Lower lobe of right lung (tissue), 2 donors: ENCODE results near the gene PCOLCE2. TPM values are rescaled to one million over a fixed set of nuclear protein-coding genes. Genes with fewer than 3 reads are reported as not detected.
"Not testable (repeated sequence)": the region's sequence is repeated elsewhere in the genome, so short reads cannot be mapped to it uniquely, and the experiment has no call there.

ENCODE experiments used
- ATAC-seq, 2 donors: fragments of 200-7000 bp; cut with Tn5 transposase; one replicate each; pipeline ENCODE4 v1.9.1; 2020 to 2022; ENCODE audit warnings: mild to moderate bottlenecking in 2 of 2, moderate library complexity in 2 of 2
- DNase-seq: peaks from one replicate; pipeline ENCODE4 v3.0.0-alpha.2; 2020
- H3K27ac ChIP-seq: fragments of 200-600 bp; one replicate; pipeline ENCODE4 v1.8.0; 2022
- H3K27me3 ChIP-seq: fragments of 200-600 bp; one replicate; pipeline ENCODE4 v1.8.0; 2022; ENCODE audit warnings: low read depth
- H3K36me3 ChIP-seq: fragments of 200-600 bp; one replicate; pipeline ENCODE4 v1.8.0; 2022; ENCODE audit warnings: mild to moderate bottlenecking
- H3K4me1 ChIP-seq: fragments of 200-600 bp; one replicate; pipeline ENCODE4 v1.8.0; 2022
- H3K4me3 ChIP-seq: fragments of 200-600 bp; one replicate; pipeline ENCODE4 v1.8.0; 2022; ENCODE audit warnings: mild to moderate bottlenecking
- H3K9me3 ChIP-seq: fragments of 200-600 bp; one replicate; pipeline ENCODE4 v1.8.0; 2022
- intact Hi-C: fragments of 100-400 bp; cut with DNase I; formaldehyde crosslinking; loops from one replicate; pipeline ENCODE4 v1.11.0; 2022
- total RNA-seq: library from RNA; stranded (reverse); fragmentation: NEBNext Ultra II Directional; extraction: Animal tissue kit (Norgen Biotek cat#: 25700); gene quantifications from one replicate; pipeline ENCODE4 v1.2.1, GENCODE V29; 2021
- TF ChIP-seq, protein P1 (sequence below): fragments of 200-600 bp; IDR thresholded peaks from one replicate; pipeline ENCODE4 v1.8.0; 2022; ENCODE audit warnings: antibody characterized with exemption, mild to moderate bottlenecking
- donor health status: DM: no; HTN: yes; CAD: no; lungs with severe emphysema.

PCOLCE2 gene
- total RNA-seq, 1 donor from 2014 or later, result 41.0 TPM

DNA sequence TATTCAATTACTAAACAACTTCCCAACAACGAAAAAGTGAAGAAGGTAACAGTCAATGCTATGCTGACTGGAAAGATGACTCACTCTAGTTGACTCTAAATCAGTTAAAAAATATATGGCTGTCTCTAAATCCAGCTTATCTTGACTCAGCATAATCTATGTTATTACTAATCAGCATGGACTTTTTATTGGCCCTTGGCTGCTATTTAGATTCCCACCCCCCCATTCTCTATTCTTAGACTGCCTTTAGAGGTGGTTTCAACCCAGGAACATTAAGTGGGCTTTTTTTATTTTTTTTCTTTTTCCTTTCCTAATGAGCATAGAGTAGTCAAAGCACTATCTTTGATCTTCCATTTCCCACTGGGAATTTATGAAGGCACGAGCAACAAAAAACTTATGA, 1.9 kb downstream of the PCOLCE2 start:
- Histone ChIP-seq H3K27me3 (peaks cover 21% of the 10 kb centered on the region), H3K9me3 (no peaks in the 10 kb centered on the region), H3K36me3 (no peaks in the 10 kb centered on the region), H3K4me3 (no peak overlapping the region), H3K4me1 (peaks cover 14% of the 10 kb centered on the region), H3K27ac (no peak overlapping the region)
- intact Hi-C loops, result no loop called here
- no peak for DNase-seq
- no peak for ATAC-seq
- TF ChIP-seq, protein P1, sequence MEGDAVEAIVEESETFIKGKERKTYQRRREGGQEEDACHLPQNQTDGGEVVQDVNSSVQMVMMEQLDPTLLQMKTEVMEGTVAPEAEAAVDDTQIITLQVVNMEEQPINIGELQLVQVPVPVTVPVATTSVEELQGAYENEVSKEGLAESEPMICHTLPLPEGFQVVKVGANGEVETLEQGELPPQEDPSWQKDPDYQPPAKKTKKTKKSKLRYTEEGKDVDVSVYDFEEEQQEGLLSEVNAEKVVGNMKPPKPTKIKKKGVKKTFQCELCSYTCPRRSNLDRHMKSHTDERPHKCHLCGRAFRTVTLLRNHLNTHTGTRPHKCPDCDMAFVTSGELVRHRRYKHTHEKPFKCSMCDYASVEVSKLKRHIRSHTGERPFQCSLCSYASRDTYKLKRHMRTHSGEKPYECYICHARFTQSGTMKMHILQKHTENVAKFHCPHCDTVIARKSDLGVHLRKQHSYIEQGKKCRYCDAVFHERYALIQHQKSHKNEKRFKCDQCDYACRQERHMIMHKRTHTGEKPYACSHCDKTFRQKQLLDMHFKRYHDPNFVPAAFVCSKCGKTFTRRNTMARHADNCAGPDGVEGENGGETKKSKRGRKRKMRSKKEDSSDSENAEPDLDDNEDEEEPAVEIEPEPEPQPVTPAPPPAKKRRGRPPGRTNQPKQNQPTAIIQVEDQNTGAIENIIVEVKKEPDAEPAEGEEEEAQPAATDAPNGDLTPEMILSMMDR, result no peak

GRCh38 chr3:142886021-142886420, 2.9 kb downstream of the PCOLCE2 start:
- Histone ChIP-seq H3K4me1 (peaks cover 14% of the 10 kb centered on the region), H3K4me3 (no peak overlapping the region), H3K9me3 (no peaks in the 10 kb centered on the region), H3K27me3 (peaks cover 21% of the 10 kb centered on the region), H3K36me3 (no peaks in the 10 kb centered on the region), H3K27ac (no peak overlapping the region)
- ATAC-seq (no peak), DNase-seq (no peak)
- intact Hi-C loops, result no loop called here
- TF ChIP-seq, protein P1, result no peak

DNA sequence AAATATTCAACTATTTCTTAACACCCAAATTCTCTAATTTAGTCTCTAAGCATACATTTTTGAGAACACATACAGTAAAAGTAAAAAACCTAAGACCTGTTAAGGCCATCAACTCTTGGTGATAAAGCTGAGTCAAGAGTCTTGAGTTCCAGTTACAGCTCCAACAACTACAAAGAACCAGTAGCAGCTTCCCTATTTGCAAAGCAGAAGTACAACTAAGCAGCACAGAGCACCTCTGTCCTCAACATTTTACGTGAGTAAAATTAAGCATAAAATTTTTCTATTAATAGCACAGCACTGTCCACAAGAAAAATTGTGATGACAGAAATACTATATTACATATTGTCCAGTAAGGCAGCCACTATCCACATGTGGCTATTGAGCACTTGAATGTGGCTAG, 4.4 kb downstream of the PCOLCE2 start:
- peaks cover 21% of the 10 kb centered on the region for H3K27me3 ChIP-seq
- no peaks in the 10 kb centered on the region for H3K9me3 ChIP-seq
- TF ChIP-seq, protein P1, result no peak
- H3K27ac ChIP-seq, result no peak overlapping the region
- peaks cover 14% of the 10 kb centered on the region for H3K4me1 ChIP-seq
- no peak overlapping the region for H3K4me3 ChIP-seq
- intact Hi-C loops, result no loop called here
- no peaks in the 10 kb centered on the region for H3K36me3 ChIP-seq
- ATAC-seq (peak in 1 of 2 donors; percentile 22), DNase-seq (no peak)

DNA sequence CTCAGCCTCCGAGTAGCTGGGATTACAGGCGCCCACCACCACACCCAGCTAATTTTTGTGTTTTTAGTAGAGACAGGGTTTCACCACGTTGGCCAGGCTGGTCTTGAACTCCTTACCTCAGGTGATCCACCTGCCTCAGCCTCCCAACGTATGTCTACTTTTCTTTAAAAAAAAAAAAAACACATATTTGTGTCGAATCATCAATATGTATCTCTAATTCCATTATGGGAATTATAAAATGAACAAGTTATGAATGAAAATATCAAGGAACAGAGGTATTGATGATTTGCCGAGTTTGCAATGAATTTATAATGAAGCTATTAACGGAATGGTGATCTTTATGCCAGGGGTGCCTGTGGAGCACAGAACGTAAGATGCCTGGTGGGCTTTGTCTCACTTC, 5.3 kb downstream of the PCOLCE2 start:
- ATAC-seq, H3K9me3 ChIP-seq, DNase-seq, H3K4me3 ChIP-seq, intact Hi-C loops, H3K4me1 ChIP-seq, H3K36me3 ChIP-seq, H3K27ac ChIP-seq: not testable (repeated sequence)
- peaks cover 13% of the 10 kb centered on the region for H3K27me3 ChIP-seq

- H3K9me3 ChIP-seq, result no peaks in the 10 kb centered on the region
- no peak overlapping the region for H3K27ac ChIP-seq
- no peaks in the 10 kb centered on the region for H3K4me1 ChIP-seq
- TF ChIP-seq, protein P1, result no peak
- no peak for DNase-seq
- no peaks in the 10 kb centered on the region for H3K36me3 ChIP-seq
- no peak overlapping the region for H3K4me3 ChIP-seq
- peaks cover 8% of the 10 kb centered on the region for H3K27me3 ChIP-seq
- intact Hi-C loops, result no loop called here
- no peak for ATAC-seq
These were observed 7.2 kb downstream of the PCOLCE2 start for GRCh38 chr3:142881445-142882224.

DNA sequence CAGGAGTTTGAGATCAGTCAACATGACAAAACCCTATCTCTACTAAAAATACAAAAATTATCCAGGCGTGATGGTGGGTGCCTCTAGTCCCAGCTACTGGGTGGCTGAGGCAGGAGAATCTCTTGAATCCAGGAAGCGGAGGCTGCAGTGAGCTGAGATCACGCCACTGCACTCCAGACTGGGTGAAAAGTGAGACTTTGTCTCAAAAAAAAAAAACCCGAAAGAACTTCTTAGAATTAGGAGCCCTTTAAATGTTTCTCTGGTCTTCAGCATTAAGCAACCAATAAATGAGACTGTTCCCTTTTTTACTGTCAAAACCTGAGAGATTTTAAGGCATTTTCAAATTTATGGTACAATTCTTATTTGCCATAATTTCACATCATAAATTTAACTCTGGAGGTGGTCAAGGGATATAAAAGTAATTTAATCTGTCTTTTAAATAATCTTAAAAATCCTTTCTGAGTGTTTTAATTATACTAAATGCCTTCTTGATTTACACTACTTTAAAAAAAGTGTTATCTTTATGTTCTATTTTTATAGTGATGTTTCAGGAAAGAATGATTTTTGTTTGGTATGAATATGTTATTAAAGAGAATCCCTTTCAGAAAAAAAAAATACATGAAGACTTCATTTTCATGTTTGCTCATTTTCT, 10.1 kb downstream of the PCOLCE2 start:
- Histone ChIP-seq H3K27me3 (peaks cover 8% of the 10 kb centered on the region), H3K4me3 (no peak overlapping the region), H3K4me1 (no peaks in the 10 kb centered on the region), H3K9me3 (no peaks in the 10 kb centered on the region), H3K36me3 (no peaks in the 10 kb centered on the region), H3K27ac (no peak overlapping the region)
- ATAC-seq (peak in 1 of 2 donors; percentile 26), DNase-seq (no peak)
- intact Hi-C loops, result no loop called here
- TF ChIP-seq, protein P1, result no peak
